ENCODE results near the gene MEX3C.

MEX3C gene

GRCh38 chr18:51153659-51154371, 43.7 kb downstream of the MEX3C start:
- DNase-seq = no peak

GRCh38 chr18:51151568-51152511, 45.6 kb downstream of the MEX3C start:
- DNase-seq = no peak

GRCh38 chr18:51151185-51151567, 46.3 kb downstream of the MEX3C start:
- no peak for DNase-seq

GRCh38 chr18:51150113-51150700, 47.3 kb downstream of the MEX3C start:
- DNase-seq = no peak

- DNase-seq = no peak
These were observed 47.8 kb downstream of the MEX3C start for GRCh38 chr18:51149670-51150069.

DNA sequence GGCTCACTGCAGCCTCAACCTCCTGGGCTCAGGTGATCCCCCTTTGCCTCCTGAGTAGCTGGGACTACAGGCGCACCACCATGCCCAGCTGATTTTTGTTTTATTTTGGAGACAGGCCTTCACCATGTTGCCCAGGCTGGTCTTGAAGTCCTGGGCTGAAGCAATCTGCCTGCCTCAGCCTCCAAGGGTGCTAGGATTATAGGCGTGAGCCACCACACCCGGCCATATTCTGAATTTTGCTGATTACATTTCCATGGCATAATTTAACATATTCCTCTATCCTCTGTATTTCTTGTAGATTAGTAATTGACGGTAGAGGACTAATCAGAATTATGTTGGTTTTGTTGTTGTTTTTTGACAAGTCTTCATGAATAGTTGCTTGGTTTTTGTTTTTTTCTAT, 50.6 kb downstream of the MEX3C start:
- DNase-seq = no peak

DNA sequence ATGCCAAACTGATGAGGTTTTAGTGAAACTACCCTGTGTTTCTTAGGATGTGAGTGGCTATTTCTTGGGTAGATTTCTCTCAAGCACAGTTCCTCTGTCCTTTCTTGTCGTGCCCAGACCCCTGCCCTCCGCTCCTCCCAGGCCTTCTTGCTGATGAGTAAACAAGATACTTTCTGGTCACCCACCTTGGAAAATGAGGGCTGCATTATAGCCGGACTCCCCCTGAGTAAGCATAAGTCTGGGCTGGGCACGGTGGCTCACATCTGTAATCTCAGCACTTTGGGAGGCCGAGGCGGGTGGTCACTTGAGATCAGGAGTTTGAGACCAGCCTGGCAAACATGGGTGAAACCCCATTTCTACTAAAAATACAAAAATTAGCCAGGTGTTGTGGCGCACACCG, 58.5 kb downstream of the MEX3C start:
- DNase-seq = no peak

- no peak for DNase-seq
These were observed 59.6 kb downstream of the MEX3C start for GRCh38 chr18:51137891-51138290.

GRCh38 chr18:51137026-51137729, 60.3 kb downstream of the MEX3C start:
- DNase-seq = no peak

- DNase-seq = peak; percentile 58
These were observed 61.7 kb downstream of the MEX3C start for GRCh38 chr18:51135795-51136194.

GRCh38 chr18:51135364-51135763, 62.1 kb downstream of the MEX3C start:
- no peak for DNase-seq

- DNase-seq = no peak
These were observed 62.8 kb downstream of the MEX3C start for GRCh38 chr18:51134721-51135120.

DNA sequence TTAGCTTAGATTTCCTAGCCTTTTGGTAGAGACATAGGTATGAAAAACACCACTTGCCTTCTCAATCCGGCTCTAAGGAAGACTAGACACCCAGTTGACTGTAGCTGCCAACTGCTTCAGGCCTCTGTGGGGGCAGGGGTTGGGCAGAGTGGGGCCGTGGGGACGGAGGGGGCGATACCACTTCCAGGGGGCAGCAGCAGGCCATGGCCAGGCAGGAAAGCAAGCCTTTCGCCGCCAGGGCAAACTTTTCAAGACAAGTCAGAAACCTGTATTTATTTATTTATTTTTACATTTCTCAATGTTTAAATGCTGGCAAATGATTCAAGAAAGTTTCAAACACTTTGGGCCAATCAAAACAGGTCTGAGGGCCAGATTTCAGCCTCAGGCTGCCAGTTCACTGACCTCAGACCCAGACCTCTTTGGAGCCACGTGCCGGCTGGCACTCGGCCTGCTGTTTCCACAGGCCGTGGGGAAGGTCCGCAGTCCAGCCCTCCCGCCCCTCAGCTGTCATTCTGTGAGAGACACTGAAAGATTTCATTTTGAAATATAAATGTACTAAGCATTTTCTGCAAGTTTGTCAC, 63.8 kb downstream of the MEX3C start:
- DNase-seq = no peak

GRCh38 chr18:51132256-51132935, 65.1 kb downstream of the MEX3C start:
- no peak for DNase-seq

- no peak for DNase-seq
These were observed 68.9 kb downstream of the MEX3C start for GRCh38 chr18:51128533-51128932.

- DNase-seq = no peak
These were observed 69.8 kb downstream of the MEX3C start for GRCh38 chr18:51127664-51128063.

GRCh38 chr18:51125976-51126375, 71.5 kb downstream of the MEX3C start:
- no peak for DNase-seq
